BJ (cell line): ENCODE results near the gene RALY. TPM values are rescaled to one million over a fixed set of nuclear protein-coding genes. Genes with fewer than 3 reads are reported as not detected.

Source experiments
- CTCF ChIA-PET: fragments of 350-600 bp; formaldehyde crosslinking; extraction: SDS; loops from one replicate; lab custom pipeline; 2021; ENCODE audit warnings: antibody characterized with exemption, inconsistent platforms; lab: Yijun Ruan, JAX
- POLR2A ChIA-PET: fragments of 300-600 bp; sonication (Branson Sonifier 250); formaldehyde crosslinking; extraction: SDS; loops from one replicate; lab custom pipeline; 2021; ENCODE audit warnings: antibody characterized with exemption; lab: Charles Lee
- DNase-seq: peaks from one replicate; pipeline ENCODE4 v3.0.0-alpha.2; 2011; ENCODE audit warnings: low read depth
- H3K27me3 ChIP-seq: 2 replicates; pipeline ENCODE4 v1.6.0; 2011; ENCODE audit warnings: low read length; ENCODE audit not compliant: control insufficient read depth, insufficient read depth
- H3K36me3 ChIP-seq: 2 replicates; pipeline ENCODE4 v1.5.1; 2011; ENCODE audit warnings: low read length; ENCODE audit not compliant: control insufficient read depth, insufficient read depth
- H3K4me3 ChIP-seq: 2 replicates; pipeline ENCODE4 v1.5.1; 2011; ENCODE audit warnings: low read depth, mild to moderate bottlenecking, control low read depth, low read length
- polyA plus RNA-seq: library from polyadenylated mRNA; depleted of rRNA; stranded (reverse); fragments of >200 nt; gene quantifications from 2 replicates; pipeline ENCODE4 v1.2.3, GENCODE V29; 2011
- TF ChIP-seq, protein P1 (sequence below): IDR thresholded peaks from 2 replicates; pipeline ENCODE4 v1.5.1; 2011; ENCODE audit warnings: low read depth, mild to moderate bottlenecking, control low read depth, inconsistent platforms, low read length, moderate library complexity; ENCODE audit not compliant: insufficient read depth

Gene RALY
- polyA plus RNA-seq, 1 experiment = 144 TPM

DNA sequence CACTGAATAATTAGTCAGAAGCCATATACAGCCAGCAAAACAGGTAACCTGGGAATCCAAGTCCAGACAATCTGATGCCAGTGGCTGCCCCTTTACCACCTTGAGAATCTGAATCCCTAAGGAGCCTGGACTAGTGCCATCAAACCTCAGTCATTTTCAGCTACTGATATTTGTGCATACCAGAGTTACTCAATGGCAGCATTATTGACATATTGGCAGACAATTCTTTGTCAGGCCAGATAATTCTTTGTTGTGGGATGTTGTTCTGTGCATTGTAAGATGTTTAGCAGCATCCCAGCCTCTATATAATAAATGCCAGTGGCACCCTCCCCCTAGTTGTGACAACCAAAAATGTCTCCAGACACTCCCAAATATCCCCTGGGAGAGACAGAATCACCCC, 121.5 kb downstream of the RALY start:
- Histone ChIP-seq H3K36me3 (no peaks in the 10 kb centered on the region), H3K4me3 (no peak overlapping the region), H3K27me3 (no peaks in the 10 kb centered on the region; the same call in 1 of the 2 replicates)
- POLR2A ChIA-PET = no interaction called here
- no peak for DNase-seq
- TF ChIP-seq, protein P1, sequence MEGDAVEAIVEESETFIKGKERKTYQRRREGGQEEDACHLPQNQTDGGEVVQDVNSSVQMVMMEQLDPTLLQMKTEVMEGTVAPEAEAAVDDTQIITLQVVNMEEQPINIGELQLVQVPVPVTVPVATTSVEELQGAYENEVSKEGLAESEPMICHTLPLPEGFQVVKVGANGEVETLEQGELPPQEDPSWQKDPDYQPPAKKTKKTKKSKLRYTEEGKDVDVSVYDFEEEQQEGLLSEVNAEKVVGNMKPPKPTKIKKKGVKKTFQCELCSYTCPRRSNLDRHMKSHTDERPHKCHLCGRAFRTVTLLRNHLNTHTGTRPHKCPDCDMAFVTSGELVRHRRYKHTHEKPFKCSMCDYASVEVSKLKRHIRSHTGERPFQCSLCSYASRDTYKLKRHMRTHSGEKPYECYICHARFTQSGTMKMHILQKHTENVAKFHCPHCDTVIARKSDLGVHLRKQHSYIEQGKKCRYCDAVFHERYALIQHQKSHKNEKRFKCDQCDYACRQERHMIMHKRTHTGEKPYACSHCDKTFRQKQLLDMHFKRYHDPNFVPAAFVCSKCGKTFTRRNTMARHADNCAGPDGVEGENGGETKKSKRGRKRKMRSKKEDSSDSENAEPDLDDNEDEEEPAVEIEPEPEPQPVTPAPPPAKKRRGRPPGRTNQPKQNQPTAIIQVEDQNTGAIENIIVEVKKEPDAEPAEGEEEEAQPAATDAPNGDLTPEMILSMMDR = no peak
- CTCF ChIA-PET = interaction anchor here (0.6 to 1.1 kb wide), 3 partner anchors 14 to 1019 kb away, joined by 3 read pairs; no protein-coding TSS in a partner anchor

DNA sequence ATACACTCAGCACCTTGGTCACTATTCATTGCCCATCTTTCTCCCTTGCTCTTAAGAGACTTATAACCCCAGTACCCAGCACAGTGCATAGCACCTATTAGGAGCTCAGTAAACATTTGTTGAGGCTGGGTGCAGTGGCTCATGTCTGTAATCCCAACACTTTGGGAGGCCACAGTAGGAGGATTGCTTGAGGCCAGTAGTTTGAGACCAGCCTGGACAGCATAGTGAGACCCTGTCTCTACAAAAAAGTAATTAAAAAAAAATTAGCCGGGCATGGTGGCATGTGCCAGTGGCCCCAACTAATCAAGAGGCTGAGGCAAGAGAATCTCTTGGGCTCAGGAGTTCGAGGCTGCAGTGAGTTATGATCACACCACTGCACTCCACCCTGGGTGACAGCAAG, 126.5 kb downstream of the RALY start:
- POLR2A ChIA-PET = no interaction called here
- CTCF ChIA-PET = interaction anchor here (2.0 kb wide), 1 partner anchor 10 kb away, joined by 7 read pairs; no protein-coding TSS in a partner anchor
- TF ChIP-seq, protein P1 = no peak

DNA sequence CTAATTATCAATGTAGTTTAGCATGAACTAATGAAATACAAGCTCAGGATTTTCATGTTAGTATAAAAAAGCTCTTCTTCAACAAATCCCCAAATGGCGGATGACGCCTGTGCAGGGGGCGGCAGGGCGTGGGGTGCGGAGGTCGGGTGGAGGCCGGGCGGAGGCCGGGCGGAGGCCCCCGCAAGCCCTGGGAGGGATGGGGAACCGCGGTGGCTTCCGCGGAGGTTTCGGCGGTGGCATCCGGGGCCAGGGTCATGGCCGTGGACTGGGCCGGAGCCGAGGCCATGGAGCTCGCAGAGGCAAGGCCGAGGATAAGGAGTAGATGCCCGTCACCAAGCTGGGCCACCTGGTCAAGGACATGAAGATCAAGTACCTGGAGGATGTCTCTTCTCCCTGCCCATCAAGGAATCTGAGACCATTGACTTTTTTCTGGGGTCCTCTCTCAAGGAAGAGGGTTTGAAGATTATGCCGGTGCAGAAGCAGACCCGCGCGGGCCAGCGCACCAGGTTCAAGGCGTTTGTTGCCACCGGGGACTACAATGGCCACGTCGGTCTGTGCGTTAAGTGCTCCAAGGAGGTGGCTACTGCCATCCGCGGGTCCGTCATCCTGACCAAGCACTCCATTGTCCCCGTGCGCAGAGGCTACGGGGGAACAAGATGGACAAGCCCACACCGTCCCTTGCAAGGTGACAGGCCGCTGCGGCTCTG, 128.7 kb downstream of the RALY start:
- POLR2A ChIA-PET = no interaction called here
- Histone ChIP-seq H3K27me3 (no peaks in the 10 kb centered on the region; the same call in 1 of the 2 replicates), H3K36me3 (no peaks in the 10 kb centered on the region), H3K4me3 (no peak overlapping the region)
- DNase-seq = no peak
- TF ChIP-seq, protein P1 = no peak
- CTCF ChIA-PET = interaction anchor here (1.3 kb wide), 1 partner anchor 259 kb away, joined by 4 read pairs; no protein-coding TSS in a partner anchor

More for the DNA sequence above, 126.5 kb downstream of the RALY start:
- H3K27me3 ChIP-seq = no peaks in the 10 kb centered on the region; the same call in 1 of the 2 replicates
- no peak for DNase-seq
- H3K36me3 ChIP-seq = no peaks in the 10 kb centered on the region
- H3K4me3 ChIP-seq = no peak overlapping the region

DNA sequence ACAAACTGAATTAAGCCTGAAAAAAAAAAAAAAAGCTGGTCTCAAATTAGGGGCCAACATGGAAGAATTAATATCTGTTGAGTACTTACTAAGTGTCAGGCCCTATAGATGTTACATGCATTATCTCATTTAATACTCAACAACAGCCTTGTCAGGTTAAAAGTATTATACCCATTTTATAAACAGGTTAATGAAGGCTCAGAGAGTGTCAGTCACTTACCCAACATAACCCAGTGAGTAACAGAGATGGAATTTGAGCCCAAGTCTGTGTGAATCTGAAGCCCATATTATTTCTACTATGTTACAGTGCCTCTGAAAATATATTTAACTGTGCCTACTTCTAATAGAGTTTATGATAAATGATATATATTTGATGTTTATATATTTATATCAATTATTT, 129.6 kb downstream of the RALY start:
- no peaks in the 10 kb centered on the region; the same call in 1 of the 2 replicates for H3K27me3 ChIP-seq
- H3K36me3 ChIP-seq = no peaks in the 10 kb centered on the region
- POLR2A ChIA-PET = no interaction called here
- CTCF ChIA-PET = no interaction called here
- TF ChIP-seq, protein P1 = no peak
- DNase-seq = no peak
- no peak overlapping the region for H3K4me3 ChIP-seq

DNA sequence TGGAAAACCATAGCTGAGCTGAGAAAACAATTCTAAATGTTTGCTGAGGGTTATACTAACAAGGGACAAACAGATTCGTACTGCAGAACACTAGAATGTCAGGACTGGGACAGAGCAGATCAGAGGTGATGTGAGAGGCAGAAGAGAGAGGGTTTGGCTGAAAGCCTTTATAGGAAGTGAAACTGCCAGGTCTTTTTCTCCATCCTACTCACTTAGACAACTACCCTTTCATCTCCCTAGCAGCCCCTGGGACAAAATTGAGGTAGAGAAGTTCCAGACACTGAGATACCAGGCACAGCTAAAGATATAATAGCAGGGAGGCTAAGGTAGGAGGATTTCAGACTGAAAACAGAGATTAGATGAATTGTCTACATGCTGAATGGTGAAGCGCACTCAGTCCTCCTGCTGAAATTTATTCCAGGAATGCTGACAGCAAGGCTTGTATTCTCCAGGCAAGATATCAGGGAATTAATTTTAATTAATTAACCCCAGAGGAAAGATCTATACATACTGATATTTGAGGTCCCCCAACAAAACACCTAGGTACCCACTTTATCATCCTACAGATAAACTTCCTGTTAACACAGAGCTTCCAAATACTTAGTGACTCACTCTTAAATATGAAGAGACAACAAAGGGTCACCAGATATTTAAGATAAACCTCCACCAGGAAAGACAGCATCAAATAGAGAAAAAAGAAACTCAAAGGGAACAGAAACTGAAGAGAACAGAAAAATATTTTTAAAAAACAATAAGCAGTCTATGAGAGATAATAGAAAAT, 130.9 kb downstream of the RALY start:
- ChIA-PET POLR2A (no interaction called here), CTCF (interaction anchor here (0.6 to 1.7 kb wide), 3 partner anchors 11 to 679 kb away, joined by 3 to 7 read pairs (median 7); no protein-coding TSS in a partner anchor)
- Histone ChIP-seq H3K36me3 (no peaks in the 10 kb centered on the region), H3K4me3 (no peak overlapping the region), H3K27me3 (no peaks in the 10 kb centered on the region; the same call in 1 of the 2 replicates)
- TF ChIP-seq, protein P1 = no peak
- DNase-seq = no peak
